PC-9 (cell line): ENCODE measurements around the gene ZNF587B. TPM values are rescaled to one million over a fixed set of nuclear protein-coding genes. Genes with fewer than 3 reads are reported as not detected.
"Not testable (repeated sequence)": the region's sequence is repeated elsewhere in the genome, so short reads cannot be mapped to it uniquely, and the experiment has no call there.

Experiments
- BruUV-seq: library from RNA; stranded (reverse); fragments of 400-500 nt; replicated peaks from 2 replicates; lab custom pipeline; 2021; lab: Mats Ljungman, UMichigan
- CTCF ChIA-PET: fragments of 300-600 bp; sonication (Branson Sonifier 250); formaldehyde crosslinking; loops from one replicate; lab custom pipeline; 2022; ENCODE audit warnings: antibody characterized with exemption; lab: Charles Lee
- POLR2A ChIA-PET: fragments of 300-600 bp; sonication (Branson Sonifier 250); formaldehyde crosslinking; loops from one replicate; lab custom pipeline; 2022; ENCODE audit warnings: antibody characterized with exemption; ENCODE audit not compliant: unreplicated experiment; lab: Charles Lee
- DNase-seq, 2 experiments: peaks; one replicate each; pipeline versions ENCODE4 v3.0.0 to v3.0.0-alpha.2; 2015 to 2022; ENCODE audit warnings: mixed read lengths in 1 of 2
- H2AFZ ChIP-seq: fragments of 200-600 bp; sonication (generic); 2 replicates; pipeline ENCODE4 v1.8.1; 2017; ENCODE audit warnings: antibody characterized with exemption
- H3F3A ChIP-seq: fragments of 200-600 bp; sonication (generic); 2 replicates; pipeline ENCODE4 v1.8.1; 2017; ENCODE audit warnings: antibody characterized with exemption, mild to moderate bottlenecking, low read depth; ENCODE audit not compliant: insufficient read depth
- H3K27ac ChIP-seq: fragments of 200-600 bp; sonication (generic); 2 replicates; pipeline ENCODE4 v1.6.1; 2016; ENCODE audit warnings: mixed run types
- H3K27me3 ChIP-seq: fragments of 200-600 bp; sonication (generic); 2 replicates; pipeline ENCODE4 v1.6.1; 2016; ENCODE audit warnings: low read depth, mixed run types; ENCODE audit not compliant: insufficient read depth
- H3K36me3 ChIP-seq: fragments of 200-600 bp; sonication (generic); 2 replicates; pipeline ENCODE4 v1.6.1; 2016; ENCODE audit warnings: low read depth, mixed run types
- H3K4me1 ChIP-seq: fragments of 200-600 bp; sonication (generic); replicated peaks from 2 replicates; pipeline ENCODE4 v1.6.1; 2016; ENCODE audit warnings: mixed run types; ENCODE audit not compliant: insufficient read depth
- H3K4me2 ChIP-seq: fragments of 200-600 bp; sonication (generic); 2 replicates; pipeline ENCODE4 v1.6.1; 2017; ENCODE audit warnings: mixed run types
- H3K4me3 ChIP-seq: fragments of 200-600 bp; sonication (generic); 2 replicates; pipeline ENCODE4 v1.6.1; 2016; ENCODE audit warnings: mixed run types
- H3K79me2 ChIP-seq: fragments of 200-600 bp; sonication (generic); 2 replicates; pipeline ENCODE4 v1.6.1; 2017; ENCODE audit warnings: low read depth, mixed run types
- H3K9me2 ChIP-seq: fragments of 200-600 bp; sonication (generic); 2 replicates; pipeline ENCODE4 v1.8.1; 2017; ENCODE audit warnings: mild to moderate bottlenecking; ENCODE audit not compliant: insufficient read depth
- H3K9me3 ChIP-seq: fragments of 200-600 bp; sonication (generic); 2 replicates; pipeline ENCODE4 v1.8.1; 2016; ENCODE audit warnings: low read depth; ENCODE audit not compliant: insufficient read depth
- H4K20me1 ChIP-seq: fragments of 200-600 bp; sonication (generic); 2 replicates; pipeline ENCODE4 v1.8.1; 2017; ENCODE audit not compliant: insufficient read depth
- EZH2 ChIP-seq: fragments of 200-600 bp; sonication (generic); IDR thresholded peaks from 2 replicates; pipeline ENCODE4 v1.8.0; 2017; ENCODE audit warnings: antibody characterized with exemption, low read depth
- intact Hi-C: fragments of 100-400 bp; cut with micrococcal nuclease; formaldehyde crosslinking; loops from one replicate; pipeline ENCODE4 v1.10.0; 2022; ENCODE audit not compliant: unreplicated experiment
- total RNA-seq: library from RNA; stranded (reverse); gene quantifications from 2 replicates; pipeline ENCODE4 v1.2.3, GENCODE V29; 2021
- TF ChIP-seq, protein P1 (sequence below): fragments of 200-600 bp; sonication (generic); conservative IDR thresholded peaks from 2 replicates; pipeline ENCODE4 v1.6.1; 2017; ENCODE audit warnings: mixed run types, antibody characterized with exemption, mild to moderate bottlenecking, moderate library complexity

ZNF587B gene
- total RNA-seq, 1 experiment from 2014 or later = 21.2 TPM

DNA sequence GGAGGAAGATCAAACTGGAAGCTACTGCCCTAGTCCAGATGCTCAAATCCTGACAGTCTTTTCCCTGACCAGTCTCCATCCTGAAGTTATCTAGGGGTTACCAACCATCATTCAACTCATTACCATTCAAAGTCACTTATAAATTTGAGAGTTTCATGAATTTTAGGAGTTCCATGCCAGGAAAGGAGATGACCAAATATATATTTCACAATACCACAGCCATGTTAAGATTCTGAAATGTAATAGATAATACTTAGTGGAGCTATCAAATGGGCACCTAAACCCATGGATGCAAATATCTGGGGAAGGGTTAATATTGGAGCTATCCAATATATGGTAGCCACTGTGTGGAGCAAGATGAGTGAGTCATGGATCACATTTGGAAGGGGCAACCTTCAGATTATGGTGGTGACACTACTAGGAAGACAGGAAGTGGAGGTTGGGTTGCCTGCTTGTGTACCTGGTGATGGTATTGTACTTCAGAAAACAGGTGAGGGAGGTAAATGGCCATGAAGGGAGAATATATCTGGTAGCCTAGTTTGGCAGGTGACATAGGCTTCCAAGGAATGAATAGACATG is 41.9 kb upstream of the ZNF587B start:
- no peaks in the 10 kb centered on the region; the same call in none of the 2 replicates for H3K79me2 ChIP-seq

DNA sequence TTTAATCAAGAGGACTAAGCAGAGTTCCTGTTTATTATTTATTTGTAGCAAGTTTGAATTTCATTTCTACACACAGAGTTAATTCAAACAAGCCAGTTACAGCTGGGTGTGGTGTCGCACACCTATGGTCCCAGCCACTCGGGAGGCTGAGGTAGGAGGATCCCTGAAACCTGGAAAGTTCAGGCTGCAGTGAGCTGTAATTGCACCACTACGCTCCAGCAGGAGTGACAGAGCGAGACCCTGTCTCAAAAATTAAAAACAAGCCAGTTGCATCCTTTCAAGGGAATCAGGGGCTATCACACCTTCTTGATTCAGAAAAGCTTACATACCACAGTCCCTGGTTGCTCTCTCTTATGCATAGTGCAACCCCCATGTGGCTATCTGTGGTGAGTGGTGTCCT is 40.8 kb upstream of the ZNF587B start:
- no peak overlapping the region for H2AFZ ChIP-seq
- intact Hi-C loops = no loop called here
- no peak overlapping the region for H3K4me2 ChIP-seq
- H3K36me3 ChIP-seq = peaks cover 25% of the 10 kb centered on the region
- H3K4me1 ChIP-seq = no peaks in the 10 kb centered on the region
- H3K27ac ChIP-seq = no peak overlapping the region
- H3K27me3 ChIP-seq = no peaks in the 10 kb centered on the region
- no peaks in the 10 kb centered on the region; the same call in 1 of the 2 replicates for H4K20me1 ChIP-seq
- no peaks in the 10 kb centered on the region for H3K9me2 ChIP-seq
- no peak overlapping the region for H3K4me3 ChIP-seq
- POLR2A ChIA-PET = no interaction called here
- CTCF ChIA-PET = no interaction called here
- no TSS peak for BruUV-seq
- no peak for DNase-seq
- H3K79me2 ChIP-seq = no peaks in the 10 kb centered on the region; the same call in 1 of the 2 replicates
- H3F3A ChIP-seq = no peaks in the 10 kb centered on the region
- H3K9me3 ChIP-seq = peaks cover 12% of the 10 kb centered on the region; the same call in 1 of the 2 replicates
- no peak for TF ChIP-seq EZH2

More for the DNA sequence above, 41.9 kb upstream of the ZNF587B start:
- ChIA-PET CTCF (no interaction called here), POLR2A (no interaction called here)
- Histone ChIP-seq H3K36me3 (peaks cover 22% of the 10 kb centered on the region), H3K9me3 (peaks cover 13% of the 10 kb centered on the region; the same call in 1 of the 2 replicates), H3K4me3 (no peak overlapping the region), H3K9me2 (no peaks in the 10 kb centered on the region), H3K4me2 (no peak overlapping the region), H3K4me1 (no peaks in the 10 kb centered on the region), H4K20me1 (no peaks in the 10 kb centered on the region; the same call in 1 of the 2 replicates), H3K27ac (no peak overlapping the region), H2AFZ (no peak overlapping the region), H3K27me3 (no peaks in the 10 kb centered on the region), H3F3A (no peaks in the 10 kb centered on the region)
- no TSS peak for BruUV-seq
- no peak for DNase-seq
- TF ChIP-seq EZH2 = no peak
- TF ChIP-seq, protein P1, sequence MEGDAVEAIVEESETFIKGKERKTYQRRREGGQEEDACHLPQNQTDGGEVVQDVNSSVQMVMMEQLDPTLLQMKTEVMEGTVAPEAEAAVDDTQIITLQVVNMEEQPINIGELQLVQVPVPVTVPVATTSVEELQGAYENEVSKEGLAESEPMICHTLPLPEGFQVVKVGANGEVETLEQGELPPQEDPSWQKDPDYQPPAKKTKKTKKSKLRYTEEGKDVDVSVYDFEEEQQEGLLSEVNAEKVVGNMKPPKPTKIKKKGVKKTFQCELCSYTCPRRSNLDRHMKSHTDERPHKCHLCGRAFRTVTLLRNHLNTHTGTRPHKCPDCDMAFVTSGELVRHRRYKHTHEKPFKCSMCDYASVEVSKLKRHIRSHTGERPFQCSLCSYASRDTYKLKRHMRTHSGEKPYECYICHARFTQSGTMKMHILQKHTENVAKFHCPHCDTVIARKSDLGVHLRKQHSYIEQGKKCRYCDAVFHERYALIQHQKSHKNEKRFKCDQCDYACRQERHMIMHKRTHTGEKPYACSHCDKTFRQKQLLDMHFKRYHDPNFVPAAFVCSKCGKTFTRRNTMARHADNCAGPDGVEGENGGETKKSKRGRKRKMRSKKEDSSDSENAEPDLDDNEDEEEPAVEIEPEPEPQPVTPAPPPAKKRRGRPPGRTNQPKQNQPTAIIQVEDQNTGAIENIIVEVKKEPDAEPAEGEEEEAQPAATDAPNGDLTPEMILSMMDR = no peak
- intact Hi-C loops = no loop called here

DNA sequence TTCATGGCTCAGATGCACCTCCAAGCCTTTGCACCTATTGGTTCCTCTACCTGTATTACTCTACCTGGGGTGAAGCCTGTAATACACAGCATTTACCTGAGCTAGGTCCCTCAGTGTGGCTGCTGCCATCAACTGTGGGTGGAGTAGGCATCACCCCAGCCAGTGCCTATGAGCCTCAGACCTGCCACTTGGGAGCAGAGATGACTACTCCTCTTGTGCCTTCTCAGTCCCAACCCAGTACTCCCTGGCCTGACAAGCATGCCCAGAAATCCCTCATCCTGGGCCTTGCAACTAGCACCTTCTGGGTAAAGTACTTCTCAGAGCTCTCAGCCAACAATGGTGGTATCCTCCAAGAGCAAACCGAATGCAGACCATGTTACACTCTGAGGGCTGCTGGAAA is 33.5 kb upstream of the ZNF587B start:
- H2AFZ ChIP-seq, H3K9me3 ChIP-seq, H3K9me2 ChIP-seq, H3K27me3 ChIP-seq, CTCF ChIA-PET, H3K79me2 ChIP-seq, intact Hi-C loops, H3K4me2 ChIP-seq, POLR2A ChIA-PET, H3K27ac ChIP-seq, H3K4me3 ChIP-seq, DNase-seq, BruUV-seq, H4K20me1 ChIP-seq: not testable (repeated sequence)
- peaks cover 23% of the 10 kb centered on the region for H3K36me3 ChIP-seq
- H3F3A ChIP-seq = peaks cover 21% of the 10 kb centered on the region
- H3K4me1 ChIP-seq = peaks cover 14% of the 10 kb centered on the region

DNA sequence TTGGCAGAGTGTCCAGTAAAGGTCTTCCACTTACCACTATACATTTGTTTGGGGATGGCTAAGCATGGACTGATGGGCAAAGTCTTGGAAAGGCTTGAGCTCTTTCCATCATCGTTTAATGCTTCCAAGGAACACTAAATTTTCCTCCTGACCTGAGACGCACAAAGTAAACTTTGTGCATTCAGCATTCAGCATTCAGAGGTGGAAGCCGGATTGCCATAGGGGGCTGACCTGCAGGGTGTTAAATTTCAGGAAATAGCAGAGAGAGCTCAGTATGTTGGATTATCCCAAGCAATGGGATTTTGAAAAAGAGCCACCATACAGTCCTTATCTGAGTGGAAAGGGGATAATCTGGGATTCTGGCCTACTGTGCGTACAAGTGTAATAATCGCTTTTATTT is 29.4 kb upstream of the ZNF587B start:
- no peaks in the 10 kb centered on the region for H4K20me1 ChIP-seq
- intact Hi-C loops = no loop called here
- no peak overlapping the region for H3K4me3 ChIP-seq
- TF ChIP-seq EZH2 = no peak
- TF ChIP-seq, protein P1 = no peak
- 0 out of 2 replicates have a peak, but pooled peaks cover 6% of the 10 kb centered on the region for H3K79me2 ChIP-seq
- CTCF ChIA-PET = no interaction called here
- H3K9me2 ChIP-seq = no peaks in the 10 kb centered on the region
- H3K36me3 ChIP-seq = peaks cover 10% of the 10 kb centered on the region; the same call in 1 of the 2 replicates
- no peak for DNase-seq
- POLR2A ChIA-PET = interaction anchor here (0.6 kb wide), 1 partner anchor 19 kb away, joined by 5 read pairs; no protein-coding TSS in a partner anchor
- no peak overlapping the region for H3K27ac ChIP-seq
- no peaks in the 10 kb centered on the region for H3K9me3 ChIP-seq
- H2AFZ ChIP-seq = no peak overlapping the region
- peaks cover 30% of the 10 kb centered on the region for H3K4me1 ChIP-seq
- H3K27me3 ChIP-seq = no peaks in the 10 kb centered on the region
- H3K4me2 ChIP-seq = no peak overlapping the region
- H3F3A ChIP-seq = peaks cover 38% of the 10 kb centered on the region
- no TSS peak for BruUV-seq
